Activated naive CD8-positive, alpha-beta T cell treated with anti-CD3 and anti-CD28 coated beads for 36 hours (primary cell): ENCODE results near the gene ZNF787. TPM values are rescaled to one million over a fixed set of nuclear protein-coding genes. Genes with fewer than 3 reads are reported as not detected.

Experiments
- DNase-seq: peaks from one replicate; pipeline ENCODE4 v3.0.0; 2021
- H3K27ac Mint-ChIP-seq: one replicate; pipeline ENCODE4 v1.8.0; 2022; ENCODE audit warnings: mild to moderate bottlenecking, moderate library complexity, mixed read lengths
- H3K27me3 Mint-ChIP-seq: one replicate; pipeline ENCODE4 v1.8.0; 2022; ENCODE audit warnings: mild to moderate bottlenecking, mixed read lengths
- H3K36me3 Mint-ChIP-seq: one replicate; pipeline ENCODE4 v1.8.0; 2021; ENCODE audit warnings: mild to moderate bottlenecking, mixed read lengths
- H3K4me1 Mint-ChIP-seq: one replicate; pipeline ENCODE4 v1.8.0; 2021; ENCODE audit warnings: mixed read lengths
- H3K4me3 Mint-ChIP-seq: one replicate; pipeline ENCODE4 v1.8.0; 2022; ENCODE audit warnings: mild to moderate bottlenecking, moderate library complexity, mixed read lengths
- H3K9me3 Mint-ChIP-seq: one replicate; pipeline ENCODE4 v1.8.0; 2022; ENCODE audit warnings: mixed read lengths
- total RNA-seq, 2 experiments: library from RNA; stranded (reverse); gene quantifications; one replicate each; pipeline ENCODE4 v1.2.3, GENCODE V29; 2021

The ZNF787 gene
- total RNA-seq, 2 experiments from 2014 or later: 34.2 to 35.6 TPM

DNA sequence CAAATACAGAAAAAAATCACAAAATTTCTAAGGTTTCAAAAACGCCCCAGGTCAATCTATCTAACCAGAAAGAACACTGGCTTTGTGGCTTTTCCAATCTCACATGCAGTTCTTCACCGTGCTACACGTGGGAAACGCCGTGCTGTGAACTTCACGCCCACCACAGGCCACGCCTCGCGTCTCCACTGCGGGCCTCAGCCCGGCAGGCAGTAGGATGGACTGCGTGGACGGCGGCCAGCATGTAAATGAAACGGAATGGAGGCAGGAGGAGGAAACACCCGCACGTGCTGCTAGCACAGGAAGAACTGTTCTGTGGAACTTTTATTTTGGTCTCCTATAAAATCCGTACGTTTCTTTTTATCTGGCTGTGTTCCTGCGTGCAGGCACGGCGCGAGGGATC, 23.8 kb downstream of the ZNF787 start:
- Mint-ChIP-seq H3K36me3 (peaks cover 28% of the 10 kb centered on the region), H3K27me3 (no peaks in the 10 kb centered on the region), H3K27ac (no peak overlapping the region)

GRCh38 chr19:56096665-56097064, 24.4 kb downstream of the ZNF787 start:
- no peak overlapping the region for H3K27ac Mint-ChIP-seq
- peaks cover 3% of the 10 kb centered on the region for H3K4me1 Mint-ChIP-seq
- H3K4me3 Mint-ChIP-seq: no peak overlapping the region
- peaks cover 28% of the 10 kb centered on the region for H3K36me3 Mint-ChIP-seq
- no peaks in the 10 kb centered on the region for H3K27me3 Mint-ChIP-seq
- no peak for DNase-seq
- peaks cover 6% of the 10 kb centered on the region for H3K9me3 Mint-ChIP-seq

More for the DNA sequence above, 23.8 kb downstream of the ZNF787 start:
- Mint-ChIP-seq H3K4me3 (no peak overlapping the region), H3K4me1 (peaks cover 3% of the 10 kb centered on the region), H3K9me3 (peaks cover 6% of the 10 kb centered on the region)
- no peak for DNase-seq

- DNase-seq: no peak
- Mint-ChIP-seq H3K4me3 (no peak overlapping the region), H3K9me3 (peaks cover 6% of the 10 kb centered on the region), H3K4me1 (peaks cover 3% of the 10 kb centered on the region), H3K36me3 (peaks cover 25% of the 10 kb centered on the region), H3K27me3 (no peaks in the 10 kb centered on the region), H3K27ac (no peak overlapping the region)
These were observed 26.6 kb downstream of the ZNF787 start for GRCh38 chr19:56094449-56094848.

DNA sequence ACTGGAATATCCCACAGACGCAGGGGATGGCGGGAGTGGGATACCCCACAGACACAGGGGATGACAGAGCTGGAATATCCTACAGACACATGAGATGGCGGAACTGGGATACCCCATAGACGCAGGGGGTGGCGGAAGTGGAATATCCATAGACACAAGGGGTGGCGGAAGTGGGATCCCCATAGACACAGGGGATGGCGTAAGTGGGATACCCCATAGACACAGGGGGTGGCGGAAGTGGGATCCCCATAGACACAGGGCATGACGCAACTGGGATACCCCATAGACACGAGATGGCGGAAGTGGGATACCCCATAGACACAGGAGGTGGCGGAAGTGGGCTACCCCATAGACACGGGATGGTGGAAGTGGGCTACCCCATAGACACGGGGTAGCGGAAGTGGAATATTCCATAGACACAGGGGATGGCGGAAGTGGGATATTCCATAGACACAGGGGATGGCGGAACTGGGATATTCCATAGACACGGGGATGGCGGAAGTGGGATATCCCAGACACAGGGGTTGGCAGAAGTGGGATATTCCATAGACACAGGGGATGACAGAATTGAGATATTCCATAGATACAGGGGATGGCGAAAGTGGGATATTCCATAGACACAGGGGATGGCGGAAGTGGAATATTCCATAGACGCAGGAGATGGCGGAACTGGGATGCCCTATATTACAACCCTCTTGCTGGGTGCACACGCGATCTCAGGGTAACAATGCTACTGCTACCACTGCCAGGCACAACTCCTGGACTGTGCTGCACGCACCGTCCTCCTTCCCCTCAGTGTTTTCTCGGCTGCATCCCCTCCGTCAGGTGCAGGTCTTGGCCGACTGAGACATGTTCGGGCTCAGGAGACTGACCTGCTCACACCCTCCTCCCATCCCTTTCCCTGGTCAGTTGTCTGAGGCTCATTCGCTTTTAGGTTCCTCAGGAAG, 28.1 kb downstream of the ZNF787 start:
- H3K4me3 Mint-ChIP-seq: no peak overlapping the region
- DNase-seq: no peak
- peaks cover 6% of the 10 kb centered on the region for H3K9me3 Mint-ChIP-seq
- H3K27ac Mint-ChIP-seq: no peak overlapping the region
- no peaks in the 10 kb centered on the region for H3K27me3 Mint-ChIP-seq
- peaks cover 3% of the 10 kb centered on the region for H3K4me1 Mint-ChIP-seq
- peaks cover 25% of the 10 kb centered on the region for H3K36me3 Mint-ChIP-seq

- Mint-ChIP-seq H3K9me3 (peaks cover 6% of the 10 kb centered on the region), H3K4me1 (peaks cover 3% of the 10 kb centered on the region), H3K27me3 (no peaks in the 10 kb centered on the region), H3K27ac (no peak overlapping the region), H3K36me3 (peaks cover 25% of the 10 kb centered on the region), H3K4me3 (no peak overlapping the region)
- no peak for DNase-seq
These were observed 29.1 kb downstream of the ZNF787 start for GRCh38 chr19:56091751-56092546.

DNA sequence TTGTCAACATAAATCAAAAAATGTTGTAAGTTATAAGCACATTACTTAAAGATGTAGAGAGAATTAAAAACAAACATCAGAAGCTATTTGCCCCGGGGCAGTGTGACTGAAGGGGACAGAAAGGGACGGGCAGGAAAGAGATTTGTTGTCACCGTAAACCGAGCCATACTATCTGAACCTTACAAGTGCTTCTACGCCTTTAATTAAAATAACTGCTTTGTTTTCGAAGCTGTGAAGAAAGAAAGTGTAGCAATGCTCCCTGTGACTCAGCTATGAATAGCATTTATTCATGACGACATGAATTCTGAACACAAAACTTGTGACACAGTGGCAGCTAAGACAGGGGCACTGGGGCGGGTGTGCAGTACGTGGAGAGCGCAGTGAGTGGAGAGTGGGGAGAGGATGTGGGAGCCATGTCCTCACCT, 30.0 kb downstream of the ZNF787 start:
- no peak overlapping the region for H3K4me3 Mint-ChIP-seq
- H3K4me1 Mint-ChIP-seq: peaks cover 5% of the 10 kb centered on the region
- H3K27me3 Mint-ChIP-seq: no peaks in the 10 kb centered on the region
- peaks cover 25% of the 10 kb centered on the region for H3K36me3 Mint-ChIP-seq
- H3K27ac Mint-ChIP-seq: no peak overlapping the region
- peaks cover 6% of the 10 kb centered on the region for H3K9me3 Mint-ChIP-seq
- no peak for DNase-seq

GRCh38 chr19:56089344-56089743, 31.8 kb downstream of the ZNF787 start:
- Mint-ChIP-seq H3K36me3 (peaks cover 17% of the 10 kb centered on the region), H3K9me3 (peaks cover 6% of the 10 kb centered on the region), H3K27ac (no peak overlapping the region), H3K27me3 (no peaks in the 10 kb centered on the region), H3K4me1 (peaks cover 5% of the 10 kb centered on the region), H3K4me3 (no peak overlapping the region)
- DNase-seq: no peak

DNA sequence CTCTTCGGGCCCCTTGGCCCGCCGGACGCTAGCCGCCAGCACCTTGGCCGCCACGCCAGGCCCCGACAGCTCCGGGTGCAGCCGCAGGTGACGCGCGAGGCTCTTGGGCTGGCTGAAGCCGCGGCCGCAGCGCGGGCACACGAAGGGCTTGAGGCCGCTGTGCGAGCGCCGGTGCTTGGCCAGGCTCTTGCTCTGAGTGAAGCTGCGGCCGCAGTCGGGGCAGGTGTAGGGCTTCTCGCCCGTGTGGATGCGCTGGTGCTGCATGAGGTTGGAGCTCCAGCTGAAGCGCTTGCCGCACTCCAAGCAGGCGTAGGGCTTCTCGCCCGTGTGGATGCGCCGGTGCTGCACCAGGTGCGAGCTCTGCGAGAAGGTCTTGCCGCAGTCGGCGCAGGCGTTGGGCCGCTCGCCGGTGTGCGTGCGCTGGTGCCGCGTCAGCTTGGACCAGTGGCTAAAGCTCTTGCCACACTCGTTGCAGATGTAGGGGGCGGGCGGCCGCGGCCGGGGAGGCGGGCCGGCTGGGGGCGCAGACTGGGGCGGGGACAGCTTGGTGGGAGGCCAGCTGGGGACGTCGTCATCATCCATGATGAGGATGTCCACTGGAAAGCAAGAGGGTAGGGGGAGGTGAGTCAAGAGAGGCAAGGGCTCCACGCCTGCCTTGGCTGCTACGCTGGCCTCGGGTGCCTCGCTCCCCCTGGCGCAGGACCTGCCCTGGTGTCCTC, 32.4 kb downstream of the ZNF787 start:
- peaks cover 5% of the 10 kb centered on the region for H3K4me1 Mint-ChIP-seq
- no peak overlapping the region for H3K4me3 Mint-ChIP-seq
- DNase-seq: no peak
- peaks cover 6% of the 10 kb centered on the region for H3K9me3 Mint-ChIP-seq
- no peaks in the 10 kb centered on the region for H3K27me3 Mint-ChIP-seq
- peaks cover 15% of the 10 kb centered on the region for H3K36me3 Mint-ChIP-seq
- no peak overlapping the region for H3K27ac Mint-ChIP-seq

DNA sequence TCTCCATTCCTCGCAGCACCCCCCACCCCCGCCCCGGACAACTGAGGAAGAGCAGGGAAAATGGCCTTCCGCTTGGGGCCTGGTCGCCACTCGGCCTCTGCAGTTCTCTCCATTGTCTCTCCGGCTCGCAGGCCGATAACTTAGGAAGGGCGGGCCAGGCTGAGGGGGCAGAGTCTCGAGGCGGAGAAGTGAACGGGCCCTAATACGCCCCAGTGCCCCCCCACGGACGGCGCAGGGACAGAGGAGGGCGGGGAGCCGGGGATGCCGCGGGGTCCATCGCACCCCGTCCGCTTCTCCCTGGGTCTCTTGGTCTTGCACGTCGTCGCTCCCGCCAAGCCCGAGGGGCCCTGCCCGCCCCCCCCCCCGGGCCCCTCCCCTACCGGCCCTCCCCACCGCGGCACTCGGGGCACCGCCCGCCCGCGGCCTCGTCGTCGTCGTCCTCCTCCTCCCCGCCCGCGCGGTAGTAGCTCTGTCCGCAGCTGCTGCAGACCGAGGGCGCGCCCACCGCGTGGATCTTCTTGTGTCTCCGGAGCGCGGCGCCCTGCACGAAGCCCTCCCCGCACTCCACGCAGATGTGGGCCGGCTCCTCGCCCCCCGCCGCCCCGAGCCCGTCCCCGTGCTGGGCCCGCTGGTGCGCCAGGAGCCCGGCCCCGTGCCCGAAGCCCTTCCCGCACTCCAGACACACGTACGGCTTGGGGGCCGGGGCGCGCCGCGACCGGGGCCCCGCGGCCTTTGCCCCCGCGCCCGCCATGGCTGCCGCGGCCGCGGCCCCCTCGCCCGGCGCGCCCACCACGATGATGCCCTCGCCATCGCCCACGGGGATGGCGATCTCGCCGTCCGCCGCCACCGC, 33.2 kb downstream of the ZNF787 start:
- Mint-ChIP-seq H3K27me3 (no peaks in the 10 kb centered on the region), H3K36me3 (peaks cover 7% of the 10 kb centered on the region), H3K4me3 (no peak overlapping the region), H3K27ac (no peak overlapping the region), H3K9me3 (peaks cover 3% of the 10 kb centered on the region), H3K4me1 (peaks cover 5% of the 10 kb centered on the region)
- DNase-seq: no peak

GRCh38 chr19:56086671-56087430, 34.2 kb downstream of the ZNF787 start:
- Mint-ChIP-seq H3K4me3 (no peak overlapping the region), H3K9me3 (no peaks in the 10 kb centered on the region), H3K36me3 (peaks cover 3% of the 10 kb centered on the region), H3K27ac (no peak overlapping the region), H3K4me1 (peaks cover 3% of the 10 kb centered on the region), H3K27me3 (peaks cover under 1% of the 10 kb centered on the region)
- DNase-seq: no peak

- no peak for DNase-seq
- Mint-ChIP-seq H3K27me3 (peaks cover 12% of the 10 kb centered on the region), H3K36me3 (no peaks in the 10 kb centered on the region), H3K4me3 (no peak overlapping the region), H3K27ac (no peak overlapping the region), H3K4me1 (peaks cover 11% of the 10 kb centered on the region), H3K9me3 (no peaks in the 10 kb centered on the region)
These were observed 35.4 kb downstream of the ZNF787 start for GRCh38 chr19:56085571-56086275.

GRCh38 chr19:56084835-56085536, 36.1 kb downstream of the ZNF787 start:
- Mint-ChIP-seq H3K36me3 (no peaks in the 10 kb centered on the region), H3K4me1 (peaks cover 12% of the 10 kb centered on the region), H3K4me3 (no peak overlapping the region)

DNA sequence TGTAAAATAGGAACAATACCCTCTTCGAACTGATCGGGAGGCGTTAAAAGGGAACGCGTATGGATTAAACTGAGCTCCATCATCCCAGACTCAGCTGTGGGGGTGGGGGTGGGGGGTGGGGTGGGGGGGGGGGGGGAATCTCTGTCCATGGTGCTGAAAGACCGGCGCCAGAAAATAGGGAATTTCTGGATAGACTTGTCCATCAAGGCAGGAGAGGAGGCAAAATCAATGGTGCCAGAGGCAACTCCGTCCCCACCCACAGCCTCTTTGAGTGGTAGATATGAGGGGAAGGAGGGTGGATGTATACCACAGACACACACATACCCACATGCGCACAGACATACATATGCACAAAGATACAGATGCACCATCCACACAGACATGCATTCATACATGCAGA, 37.4 kb downstream of the ZNF787 start:
- H3K4me3 Mint-ChIP-seq: no peak overlapping the region
- H3K27me3 Mint-ChIP-seq: peaks cover 13% of the 10 kb centered on the region
- no peak overlapping the region for H3K27ac Mint-ChIP-seq
- peaks cover 12% of the 10 kb centered on the region for H3K4me1 Mint-ChIP-seq
- H3K9me3 Mint-ChIP-seq: no peaks in the 10 kb centered on the region
- no peak for DNase-seq
- H3K36me3 Mint-ChIP-seq: no peaks in the 10 kb centered on the region

More at GRCh38 chr19:56084835-56085536, 36.1 kb downstream of the ZNF787 start:
- H3K27me3 Mint-ChIP-seq: peaks cover 13% of the 10 kb centered on the region
- no peak overlapping the region for H3K27ac Mint-ChIP-seq
- DNase-seq: no peak
- no peaks in the 10 kb centered on the region for H3K9me3 Mint-ChIP-seq
